Measurements from ENCODE around the gene SPINT1. TPM values are rescaled to one million over a fixed set of nuclear protein-coding genes. Genes with fewer than 3 reads are reported as not detected.

The SPINT1 gene
- total and polyA plus RNA-seq, 2 of the 13 experiments (the other 11 are each of a cell fraction or from before 2014, with no cell fraction given) = 0.49 to 2.5 TPM

- TF ChIP-seq ZNF652 (CRISPR knock-in tag; IDR thresholded peaks at IDR 0.05; ENCODE audit: borderline replicate concordance, low read depth) (no peak), ZBTB44 (CRISPR knock-in tag; IDR thresholded peaks at IDR 0.05) (no peak), MTERF4 (CRISPR knock-in tag; IDR thresholded peaks at IDR 0.05) (no peak), KDM2A (CRISPR knock-in tag; IDR thresholded peaks at IDR 0.05; ENCODE audit: borderline replicate concordance, low read depth) (peak; percentile 70), KAT2B (IDR thresholded peaks at IDR 0.05; ENCODE audit: borderline replicate concordance, low read depth, low read length) (no peak), ZNF510 (CRISPR knock-in tag; IDR thresholded peaks at IDR 0.05; ENCODE audit: low read depth) (peak; percentile 91; the same call in 1 of the 2 replicates), POLR2AphosphoS5 (IDR thresholded peaks at IDR 0.05; ENCODE audit: low read depth, low read length) (peak; percentile 55; the same call in 1 of the 2 replicates), NR3C1 (CRISPR knock-in tag; IDR thresholded peaks at IDR 0.05) (no peak), ZEB1 (IDR thresholded peaks at IDR 0.05; ENCODE audit: insufficient replicate concordance, low read depth) (no peak), HOXA5 (CRISPR knock-in tag; IDR thresholded peaks at IDR 0.05) (no peak), SNAPC5 (CRISPR knock-in tag; IDR thresholded peaks at IDR 0.05; ENCODE audit: borderline replicate concordance) (no peak), ZNF460 (CRISPR knock-in tag; IDR thresholded peaks at IDR 0.05; ENCODE audit: borderline replicate concordance) (no peak), ZNF180 (CRISPR knock-in tag; IDR thresholded peaks at IDR 0.05; ENCODE audit: borderline replicate concordance, low read depth) (no peak), ZNF513 (CRISPR knock-in tag; conservative IDR thresholded peaks at IDR 0.05) (no peak), ZNF251 (CRISPR knock-in tag; IDR thresholded peaks at IDR 0.05) (no peak), ZXDC (CRISPR knock-in tag; IDR thresholded peaks at IDR 0.05) (no peak), EP300 (IDR thresholded peaks at IDR 0.05; ENCODE audit: low read depth in 2 of 2, low read length in 2 of 2) (no peak), EP300 (CRISPR knock-in tag; IDR thresholded peaks at IDR 0.05; ENCODE audit: borderline replicate concordance) (no peak), SNAI1 (CRISPR knock-in tag; IDR thresholded peaks at IDR 0.05; ENCODE audit: borderline replicate concordance) (peak; percentile 28; the same call in 1 of the 2 replicates), ZNF891 (CRISPR knock-in tag; IDR thresholded peaks at IDR 0.05) (peak; percentile 23; the same call in 1 of the 2 replicates), IKZF4 (CRISPR knock-in tag; IDR thresholded peaks at IDR 0.05; ENCODE audit: borderline replicate concordance, low read depth, not compliant biosample characterization) (no peak), U2AF2 (IDR thresholded peaks at IDR 0.05; ENCODE audit: low read depth, low read length) (no peak)
Observed at GRCh38 chr15:40893733-40894680, 50.2 kb downstream of the SPINT1 start, which contains the start of gene VPS18 (continued).
